Cardiac muscle cell (in vitro differentiated cells and primary cell): ENCODE results near the gene BAIAP2. TPM values are rescaled to one million over a fixed set of nuclear protein-coding genes. Genes with fewer than 3 reads are reported as not detected.
A peak's percentile ranks its signal among the peaks of the same experiment; 100 is the strongest.

Source experiments
- DNase-seq, 2 donors: peaks; one replicate each; pipeline versions ENCODE4 v3.0.0 to v3.0.0-alpha.2; 2010 to 2017; ENCODE audit warnings: low read depth in 1 of 2, low spot score in 1 of 2
- H3K27ac ChIP-seq: fragments of 200-600 bp; sonication (generic); 2 replicates; pipeline ENCODE4 v1.5.1; 2016
- H3K27me3 ChIP-seq: fragments of 200-600 bp; sonication (generic); 2 replicates; pipeline ENCODE4 v1.6.0; 2016; ENCODE audit warnings: control low read depth
- H3K36me3 ChIP-seq: fragments of 200-600 bp; sonication (generic); 2 replicates; pipeline ENCODE4 v1.5.1; 2016; ENCODE audit warnings: control low read depth
- H3K4me1 ChIP-seq: fragments of 200-600 bp; sonication (generic); 2 replicates; pipeline ENCODE4 v1.8.1; 2017; ENCODE audit warnings: low read depth, mild to moderate bottlenecking, mixed run types
- H3K4me3 ChIP-seq: fragments of 200-600 bp; sonication (generic); 2 replicates; pipeline ENCODE4 v1.5.1; 2016; ENCODE audit warnings: mild to moderate bottlenecking
- H3K9me3 ChIP-seq: fragments of 200-600 bp; sonication (generic); 2 replicates; pipeline ENCODE4 v1.5.1; 2017; ENCODE audit warnings: low read depth, mild to moderate bottlenecking, control low read depth
- CTCF ChIP-seq: IDR thresholded peaks from 2 replicates; pipeline ENCODE4 v1.5.1; 2012; ENCODE audit warnings: low read depth, mild to moderate bottlenecking, low read length
- polyA plus RNA-seq: library from polyadenylated mRNA; unstranded; fragments of >200 nt; fragmentation: Nextera tagmentation; extraction: Ambion mirVana; gene quantifications from 2 replicates; pipeline ENCODE4 v1.2.1, GENCODE V29; 2016
- total RNA-seq: library from RNA; depleted of rRNA; stranded (reverse); fragments of >200 nt; gene quantifications from 2 replicates; pipeline ENCODE4 v1.2.3, GENCODE V29; 2016

The BAIAP2 gene
- total and polyA plus RNA-seq, 2 experiments from 2014 or later: 22.5 to 24.9 TPM

GRCh38 chr17:81091154-81091553, 56.2 kb downstream of the BAIAP2 start:
- DNase-seq: no peak
- no peaks in the 10 kb centered on the region for H3K9me3 ChIP-seq
- H3K36me3 ChIP-seq: no peaks in the 10 kb centered on the region
- H3K27ac ChIP-seq: no peak overlapping the region
- no peaks in the 10 kb centered on the region for H3K27me3 ChIP-seq
- H3K4me3 ChIP-seq: no peak overlapping the region
- TF ChIP-seq CTCF: no peak
- H3K4me1 ChIP-seq: peaks cover 19% of the 10 kb centered on the region

DNA sequence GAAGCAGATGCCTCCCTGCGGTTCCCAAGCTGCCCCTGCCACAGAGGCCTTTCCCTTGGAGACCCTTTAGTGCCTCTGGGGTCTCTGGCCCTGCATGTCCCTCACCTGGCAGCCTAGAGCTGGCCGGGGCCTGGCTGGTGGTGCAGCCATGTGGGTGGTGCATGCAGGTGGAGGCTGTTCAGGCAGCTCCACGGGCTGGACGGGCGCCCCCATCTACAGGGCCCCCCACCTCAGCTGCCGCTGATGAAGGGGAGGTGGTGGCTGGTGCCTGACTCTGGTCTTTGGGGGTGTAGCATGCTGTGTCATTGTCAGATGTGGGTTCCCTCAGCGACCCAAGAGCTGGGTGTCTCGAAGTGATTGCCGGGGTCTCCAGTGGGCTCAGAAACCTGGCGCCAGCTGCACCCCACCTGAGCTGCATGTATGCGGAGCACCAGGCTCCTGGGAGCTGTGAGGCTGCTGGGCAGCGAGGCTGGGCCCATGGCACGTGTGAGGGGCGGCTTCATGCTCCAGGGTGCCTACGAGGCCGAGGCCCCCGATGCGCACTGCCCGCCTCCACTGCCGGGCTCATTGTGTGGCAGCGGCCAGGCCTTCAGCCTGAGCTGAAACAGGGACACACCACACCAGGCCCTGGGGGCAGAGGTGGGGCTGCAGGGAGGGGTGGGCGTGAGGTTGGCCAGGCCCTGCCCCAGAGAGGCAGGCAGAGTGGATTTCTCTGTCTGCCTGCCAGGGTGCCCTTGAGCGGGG, 57.0 kb downstream of the BAIAP2 start:
- Histone ChIP-seq H3K27ac (no peak overlapping the region), H3K4me1 (peaks cover 27% of the 10 kb centered on the region), H3K36me3 (no peaks in the 10 kb centered on the region), H3K4me3 (no peak overlapping the region), H3K27me3 (no peaks in the 10 kb centered on the region), H3K9me3 (no peaks in the 10 kb centered on the region)
- no peak for TF ChIP-seq CTCF
- DNase-seq: no peak

- H3K9me3 ChIP-seq: no peaks in the 10 kb centered on the region
- DNase-seq: no peak
- peaks cover 33% of the 10 kb centered on the region for H3K4me1 ChIP-seq
- TF ChIP-seq CTCF: no peak
- no peaks in the 10 kb centered on the region for H3K36me3 ChIP-seq
- no peak overlapping the region for H3K27ac ChIP-seq
- H3K4me3 ChIP-seq: no peak overlapping the region
- H3K27me3 ChIP-seq: no peaks in the 10 kb centered on the region
Observed at GRCh38 chr17:81092518-81093095, 57.7 kb downstream of the BAIAP2 start.

DNA sequence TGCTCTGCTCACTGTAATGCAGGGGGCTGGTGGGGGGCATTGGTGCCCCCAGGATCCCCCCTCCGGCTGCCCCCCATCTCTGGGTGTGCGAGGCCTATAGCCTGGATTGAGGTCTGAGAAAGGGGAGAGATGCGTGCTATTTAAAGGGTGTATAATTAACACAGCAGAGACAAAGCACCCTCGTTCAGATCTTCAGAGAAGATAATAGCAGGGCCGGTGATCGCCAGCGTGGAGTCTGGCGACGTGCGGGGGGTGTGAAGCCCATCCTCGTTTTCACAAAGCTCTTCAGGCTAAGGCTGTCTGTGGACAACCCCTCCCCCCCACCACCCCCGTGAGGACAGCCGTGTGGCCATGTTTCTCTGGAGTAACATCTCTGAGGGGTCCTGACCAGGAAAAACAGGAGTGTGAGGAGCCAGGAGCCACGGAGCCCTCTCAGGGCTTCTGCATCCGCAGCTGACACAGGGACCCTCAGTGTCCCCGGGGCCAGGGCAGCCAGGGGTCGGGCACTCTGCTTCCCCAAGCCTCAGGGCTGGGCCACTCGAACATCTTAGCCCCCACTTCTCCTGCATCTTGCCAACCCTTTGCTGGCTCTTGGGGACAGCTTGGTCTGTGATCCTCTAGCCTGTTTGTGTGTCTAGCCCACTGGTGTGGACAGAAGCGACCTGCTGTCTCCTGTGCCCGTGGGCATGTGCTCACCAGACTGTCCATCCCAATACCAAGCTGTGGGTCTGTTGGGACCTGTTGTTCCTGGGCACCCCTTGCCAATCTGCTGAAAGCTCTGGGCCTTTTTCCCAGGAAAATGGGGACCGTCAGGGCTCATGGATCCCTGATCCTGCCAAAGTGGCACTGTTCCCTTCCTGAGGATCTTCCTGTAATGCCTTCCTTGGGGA, 58.9 kb downstream of the BAIAP2 start:
- Histone ChIP-seq H3K9me3 (no peaks in the 10 kb centered on the region), H3K4me3 (no peak overlapping the region), H3K4me1 (peaks cover 41% of the 10 kb centered on the region), H3K27ac (peak overlapping the region; percentile 42), H3K36me3 (no peaks in the 10 kb centered on the region), H3K27me3 (no peaks in the 10 kb centered on the region)
- DNase-seq: no peak
- TF ChIP-seq CTCF: no peak

- H3K4me3 ChIP-seq: no peak overlapping the region
- no peaks in the 10 kb centered on the region for H3K9me3 ChIP-seq
- peak; percentile 69 to 97 for DNase-seq
- no peak for TF ChIP-seq CTCF
- H3K27me3 ChIP-seq: no peaks in the 10 kb centered on the region
- no peaks in the 10 kb centered on the region for H3K36me3 ChIP-seq
- H3K27ac ChIP-seq: peak overlapping the region; percentile 42
- H3K4me1 ChIP-seq: peaks cover 41% of the 10 kb centered on the region
Observed at GRCh38 chr17:81094509-81095382, 59.8 kb downstream of the BAIAP2 start.
